NCI-H2171 treated with DMSO at 0.1 percent for 48 hours (cell line): Measurements from ENCODE around the gene ST6GALNAC3.

Experiments
- DNase-seq: peaks from one replicate; lab custom pipeline; 2025; lab: John Stamatoyannopoulos, UW

ST6GALNAC3 gene

GRCh38 chr1:76142771-76143540 lies 68.4 kb downstream of the ST6GALNAC3 start:
- DNase-seq, result no peak

- DNase-seq, result no peak
These were observed 69.7 kb downstream of the ST6GALNAC3 start for GRCh38 chr1:76144247-76144646.

GRCh38 chr1:76145332-76145731 lies 70.8 kb downstream of the ST6GALNAC3 start:
- DNase-seq, result no peak

GRCh38 chr1:76146184-76146583 lies 71.6 kb downstream of the ST6GALNAC3 start:
- DNase-seq, result no peak

- DNase-seq, result no peak
These were observed 73.4 kb downstream of the ST6GALNAC3 start for GRCh38 chr1:76147917-76148316.

- no peak for DNase-seq
These were observed 73.9 kb downstream of the ST6GALNAC3 start for GRCh38 chr1:76148460-76148859.

GRCh38 chr1:76153841-76154205 lies 79.3 kb downstream of the ST6GALNAC3 start:
- no peak for DNase-seq

- DNase-seq, result peak; percentile 83
These were observed 79.8 kb downstream of the ST6GALNAC3 start for GRCh38 chr1:76154206-76154956.

GRCh38 chr1:76156987-76157386 lies 82.4 kb downstream of the ST6GALNAC3 start:
- DNase-seq, result no peak

GRCh38 chr1:76158126-76158525 lies 83.6 kb downstream of the ST6GALNAC3 start:
- DNase-seq, result peak; percentile 38

- DNase-seq, result no peak
These were observed 85.7 kb downstream of the ST6GALNAC3 start for GRCh38 chr1:76160225-76160624.

- DNase-seq, result no peak
These were observed 86.9 kb downstream of the ST6GALNAC3 start for GRCh38 chr1:76161451-76161850.

- DNase-seq, result peak; percentile 35
These were observed 87.7 kb downstream of the ST6GALNAC3 start for GRCh38 chr1:76162254-76162653.

GRCh38 chr1:76164165-76164564 lies 89.6 kb downstream of the ST6GALNAC3 start:
- DNase-seq, result no peak

- DNase-seq, result no peak
These were observed 95.5 kb downstream of the ST6GALNAC3 start for GRCh38 chr1:76170084-76170483.

GRCh38 chr1:76170513-76170912 lies 96.0 kb downstream of the ST6GALNAC3 start:
- DNase-seq, result no peak

GRCh38 chr1:76176000-76176399 lies 101.5 kb downstream of the ST6GALNAC3 start:
- no peak for DNase-seq

- no peak for DNase-seq
These were observed 103.1 kb downstream of the ST6GALNAC3 start for GRCh38 chr1:76177615-76178014.

GRCh38 chr1:76179219-76179698 lies 104.7 kb downstream of the ST6GALNAC3 start:
- DNase-seq, result no peak

- DNase-seq, result no peak
These were observed 110.7 kb downstream of the ST6GALNAC3 start for GRCh38 chr1:76185207-76185606.

- peak; percentile 30 for DNase-seq
These were observed 112.1 kb downstream of the ST6GALNAC3 start for GRCh38 chr1:76186554-76187170.

GRCh38 chr1:76187436-76187835 lies 112.9 kb downstream of the ST6GALNAC3 start:
- no peak for DNase-seq

- no peak for DNase-seq
These were observed 114.8 kb downstream of the ST6GALNAC3 start for GRCh38 chr1:76189310-76189709.
